HG02571 (cell line): ENCODE data around the gene FGF3.

ENCODE experiments used
- ATAC-seq: cut with Tn5 transposase; IDR thresholded peaks from one replicate; pipeline ENCODE4 v1.9.1; 2021; ENCODE audit warnings: mild to moderate bottlenecking, moderate library complexity; ENCODE audit not compliant: unreplicated experiment

FGF3 gene

DNA sequence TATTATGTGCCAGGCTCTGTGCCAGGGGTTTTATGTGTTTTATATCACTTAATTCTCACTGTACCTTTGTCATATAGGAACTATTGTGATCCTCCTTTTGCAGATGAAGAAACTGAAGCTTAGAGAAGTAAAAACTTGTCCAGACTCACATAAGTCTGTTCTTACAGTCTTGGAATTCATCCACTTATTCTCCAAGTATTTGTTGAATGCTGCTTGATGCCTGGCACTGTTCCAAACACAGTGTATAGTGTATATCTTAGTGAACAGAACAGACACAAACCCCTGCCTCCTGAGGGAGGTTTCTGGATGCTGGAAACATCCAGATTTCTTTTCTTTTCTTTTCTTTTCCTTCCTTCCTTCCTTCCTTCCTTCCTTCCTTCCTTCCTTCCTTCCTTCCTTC, 29.0 kb upstream of the FGF3 start:
- no peak for ATAC-seq

DNA sequence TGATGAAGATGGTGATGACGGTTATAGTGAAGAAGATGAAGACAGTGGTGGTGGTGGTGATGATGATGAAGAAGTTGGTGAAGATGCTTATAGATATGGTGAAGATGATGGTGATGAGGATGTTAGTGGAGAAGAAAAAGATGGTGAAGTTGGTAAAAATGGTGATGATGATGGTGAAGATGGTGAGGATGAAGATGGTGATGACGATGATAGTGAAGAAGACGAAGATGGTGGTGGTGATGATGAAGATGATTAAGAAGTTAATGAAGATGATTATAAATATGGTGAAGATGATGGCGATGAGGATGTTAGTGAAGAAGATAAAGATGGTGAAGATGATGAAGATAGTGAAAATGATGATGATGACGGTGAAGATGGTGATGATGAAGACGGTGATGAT, 25.2 kb upstream of the FGF3 start:
- ATAC-seq: no peak

DNA sequence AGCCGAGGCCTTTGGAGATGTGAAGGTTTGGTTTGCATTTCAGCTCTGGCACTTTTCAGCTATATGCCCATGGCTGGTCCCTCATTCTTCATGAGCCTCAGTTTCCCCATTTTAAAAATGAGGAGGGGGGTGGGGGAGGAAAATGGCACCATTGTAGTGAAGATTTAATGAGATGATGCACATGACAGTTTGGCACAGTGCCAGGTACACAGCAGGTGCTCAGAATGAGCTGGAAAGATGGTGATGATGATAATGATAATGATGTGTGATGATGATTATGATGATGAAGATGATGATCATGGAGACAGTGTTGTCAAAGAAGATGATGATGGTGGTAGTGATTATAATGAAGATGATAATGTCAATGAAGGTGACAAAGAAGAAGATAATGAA, 24.3 kb upstream of the FGF3 start:
- no peak for ATAC-seq

DNA sequence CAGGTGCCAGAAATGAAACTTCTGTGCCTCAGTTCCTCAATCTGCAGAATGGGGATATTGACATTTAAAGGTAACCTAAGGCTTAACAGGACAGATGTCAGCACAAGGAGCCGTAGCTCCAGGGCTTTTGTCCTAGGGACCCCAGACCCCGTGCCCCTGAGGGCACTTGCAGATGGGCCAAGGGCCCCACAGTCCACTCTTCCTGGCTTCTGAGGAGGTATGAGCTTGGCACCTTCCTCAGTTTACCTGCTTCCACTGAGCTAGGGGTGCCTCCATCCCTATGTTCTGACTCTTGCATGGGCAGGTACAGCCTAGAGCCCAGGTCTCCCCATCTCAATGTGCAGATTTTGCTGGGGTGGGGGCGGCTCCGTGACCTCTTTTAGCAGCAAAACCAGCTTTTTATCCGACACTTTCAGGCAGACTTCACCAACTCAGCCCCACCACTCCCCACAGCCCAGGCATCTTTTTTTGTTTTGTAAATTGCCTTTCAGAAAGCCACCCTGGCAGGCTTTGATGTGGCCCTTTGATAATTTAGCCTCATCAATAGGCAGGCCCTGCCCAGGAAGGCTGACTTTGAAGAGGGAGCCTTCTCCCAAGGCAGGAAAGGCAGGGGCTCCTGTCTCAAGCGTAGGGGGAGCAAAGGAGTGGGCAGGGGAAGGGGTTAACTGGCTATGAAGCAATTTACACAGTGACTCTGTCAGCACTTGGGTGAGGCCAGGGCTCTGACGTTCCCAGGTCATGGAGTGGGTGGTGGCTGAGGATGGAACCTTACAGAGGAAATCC, 23.7 kb upstream of the FGF3 start:
- ATAC-seq: no peak

DNA sequence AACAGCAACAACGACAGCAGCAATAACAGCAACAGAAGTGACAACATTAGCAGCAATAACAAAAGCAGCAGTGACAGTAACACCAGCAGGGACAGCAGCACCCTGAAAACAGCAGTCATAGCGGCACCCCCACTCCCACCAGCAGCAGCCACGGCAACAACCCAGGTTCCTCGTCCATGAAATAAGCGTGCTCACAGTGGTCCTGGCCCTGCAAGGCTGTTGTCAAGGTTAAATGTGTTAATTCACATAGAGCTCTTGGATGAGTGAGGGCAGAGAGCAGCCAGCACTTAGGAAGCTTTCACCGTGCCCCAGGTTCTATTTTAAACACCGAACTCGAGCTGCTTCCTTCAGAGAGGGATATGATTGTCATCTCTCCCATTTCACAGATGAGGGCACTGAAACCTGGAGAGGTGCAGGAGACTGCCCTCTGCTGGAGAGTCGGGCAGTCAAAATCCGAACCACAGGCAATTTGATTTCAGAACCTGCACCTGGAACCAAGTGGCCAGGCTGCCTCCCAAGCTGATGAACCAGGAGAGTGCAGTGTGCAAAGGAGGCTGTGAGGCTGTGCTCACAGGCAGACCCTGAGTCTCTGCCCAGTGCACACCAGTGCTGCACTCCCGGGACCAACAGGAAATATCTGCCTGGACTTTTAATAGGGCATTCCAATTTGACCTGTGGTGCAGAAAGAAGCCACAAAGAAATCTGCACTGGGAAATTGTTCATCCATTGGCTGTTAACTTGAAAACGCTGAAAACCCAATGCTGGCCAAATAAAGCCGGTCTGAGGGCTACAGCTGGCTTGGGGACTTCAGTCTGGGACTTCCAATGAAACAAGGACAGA, 22.9 kb upstream of the FGF3 start:
- ATAC-seq: no peak

DNA sequence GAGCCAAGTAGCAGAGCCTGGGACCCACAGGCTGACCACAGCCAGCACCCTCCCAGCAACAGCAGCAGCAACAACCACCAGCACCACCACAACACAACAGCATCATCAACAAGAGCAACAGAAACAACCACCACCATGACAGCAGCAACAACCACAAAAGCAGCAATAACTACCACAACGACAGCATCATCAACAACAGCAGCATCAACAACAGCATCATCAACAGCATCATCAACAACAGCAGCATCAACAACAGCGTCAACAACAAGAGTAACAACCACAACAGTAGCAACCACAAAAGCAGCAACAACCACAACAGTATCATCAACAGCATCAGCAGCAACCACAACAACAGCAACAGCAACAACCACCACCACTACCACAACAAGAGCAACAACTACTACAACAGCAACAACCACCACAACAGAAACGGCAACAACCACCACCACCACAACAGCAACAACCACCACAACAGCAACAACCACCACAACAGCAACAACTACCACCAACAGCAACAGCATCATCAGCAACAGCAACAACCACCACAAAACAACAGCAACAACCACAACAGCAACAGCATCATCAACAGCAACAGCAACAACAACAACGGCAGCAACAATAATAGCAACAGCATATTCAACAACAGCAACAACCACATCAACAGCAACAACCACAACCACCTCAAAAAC, 22.1 kb upstream of the FGF3 start:
- no peak for ATAC-seq

DNA sequence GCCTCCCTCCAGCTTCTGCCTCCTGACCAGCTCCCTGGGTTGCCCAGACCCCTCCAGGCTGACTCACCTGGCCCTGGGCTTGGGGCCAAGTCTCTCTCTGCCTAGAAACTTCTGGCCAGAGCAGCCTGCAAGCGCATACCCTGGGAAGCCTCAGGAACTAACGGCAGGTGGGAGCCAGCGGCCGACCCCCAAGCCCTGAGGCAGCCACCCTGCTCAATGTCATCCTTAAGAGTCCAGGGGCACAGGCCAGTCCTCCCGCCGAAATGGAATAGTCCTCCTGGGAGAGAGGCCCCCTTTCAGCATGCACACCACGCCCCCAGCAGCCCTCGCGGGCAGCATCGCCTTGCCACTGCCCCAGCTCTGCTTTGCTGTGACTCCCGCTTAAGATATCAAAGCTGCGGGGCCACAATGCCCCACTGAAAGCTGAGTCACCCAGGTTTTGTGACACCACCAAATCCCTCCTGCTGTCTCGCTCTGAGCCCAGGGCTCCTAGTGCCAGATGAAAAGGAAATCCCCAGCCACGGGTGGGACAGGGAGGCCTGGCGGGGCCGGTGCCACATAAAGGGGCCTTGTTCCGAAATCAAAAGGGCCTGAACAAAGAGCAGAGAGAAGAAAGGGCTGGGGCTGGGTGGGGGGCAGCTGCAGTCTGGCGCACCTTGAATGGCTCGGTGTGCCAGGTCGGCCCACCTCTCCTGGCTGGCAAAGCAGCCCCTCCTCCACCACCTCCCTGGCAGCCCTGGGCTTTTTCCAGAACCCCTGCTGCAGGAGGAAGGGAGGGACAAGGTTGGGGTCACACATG, 21.4 kb upstream of the FGF3 start:
- no peak for ATAC-seq

DNA sequence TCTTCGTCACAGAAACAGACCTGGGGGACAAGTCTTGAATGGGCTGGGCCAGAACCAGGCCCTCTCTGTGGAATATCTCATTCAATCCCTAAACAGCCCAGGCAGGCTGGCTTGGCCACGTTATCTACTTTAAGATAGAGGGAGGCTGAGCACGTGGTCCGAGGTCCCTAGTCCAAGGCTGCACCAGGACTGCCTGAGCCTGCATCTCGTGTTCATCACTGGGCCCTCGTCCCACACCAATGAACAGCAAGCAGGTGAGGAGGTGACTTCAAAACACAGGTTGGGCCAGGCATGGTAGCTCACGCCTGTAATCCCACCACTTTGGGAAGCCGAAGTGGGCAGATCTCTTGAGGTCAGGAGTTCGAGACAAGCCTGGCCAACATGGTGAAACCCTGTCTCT, 20.3 kb upstream of the FGF3 start:
- ATAC-seq: no peak

DNA sequence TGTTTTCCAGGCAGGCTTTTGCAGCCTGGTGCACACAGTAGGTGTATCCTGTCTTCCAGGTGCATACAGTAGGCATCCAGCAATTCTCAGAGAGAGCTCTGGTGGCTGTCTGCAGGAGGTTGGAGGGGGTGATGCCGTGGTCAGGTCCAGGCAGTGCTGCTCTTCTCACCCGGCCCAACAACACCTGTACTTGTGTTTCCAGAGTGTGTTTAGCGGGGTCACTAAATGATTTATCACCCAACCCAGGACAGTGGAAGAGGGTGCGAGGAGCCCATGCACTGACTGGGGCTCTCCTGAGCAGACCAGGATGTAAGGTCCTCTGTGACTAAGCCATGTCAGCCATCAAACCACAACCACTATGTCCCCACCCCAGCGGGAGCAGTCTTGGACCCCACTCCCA, 18.6 kb upstream of the FGF3 start:
- no peak for ATAC-seq

DNA sequence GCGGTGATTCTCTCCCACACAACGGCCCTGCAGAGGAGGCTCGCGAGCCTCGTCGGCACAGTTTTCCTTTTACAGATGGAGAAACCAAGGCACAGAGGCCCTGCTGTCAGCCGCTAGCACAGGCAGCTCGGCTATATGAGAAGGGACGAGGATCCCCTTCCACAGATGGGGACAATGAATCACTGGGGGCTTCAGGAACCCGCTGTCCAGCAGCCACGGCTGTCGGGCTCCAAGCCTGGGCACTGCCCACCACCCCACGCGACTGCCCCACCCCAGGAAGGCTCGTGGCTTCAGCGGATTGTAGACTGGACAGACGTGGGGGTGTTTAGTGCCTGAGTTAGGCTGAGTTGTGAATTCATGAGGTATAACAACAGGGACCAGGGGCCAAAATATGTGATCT, 17.2 kb upstream of the FGF3 start:
- ATAC-seq: no peak

DNA sequence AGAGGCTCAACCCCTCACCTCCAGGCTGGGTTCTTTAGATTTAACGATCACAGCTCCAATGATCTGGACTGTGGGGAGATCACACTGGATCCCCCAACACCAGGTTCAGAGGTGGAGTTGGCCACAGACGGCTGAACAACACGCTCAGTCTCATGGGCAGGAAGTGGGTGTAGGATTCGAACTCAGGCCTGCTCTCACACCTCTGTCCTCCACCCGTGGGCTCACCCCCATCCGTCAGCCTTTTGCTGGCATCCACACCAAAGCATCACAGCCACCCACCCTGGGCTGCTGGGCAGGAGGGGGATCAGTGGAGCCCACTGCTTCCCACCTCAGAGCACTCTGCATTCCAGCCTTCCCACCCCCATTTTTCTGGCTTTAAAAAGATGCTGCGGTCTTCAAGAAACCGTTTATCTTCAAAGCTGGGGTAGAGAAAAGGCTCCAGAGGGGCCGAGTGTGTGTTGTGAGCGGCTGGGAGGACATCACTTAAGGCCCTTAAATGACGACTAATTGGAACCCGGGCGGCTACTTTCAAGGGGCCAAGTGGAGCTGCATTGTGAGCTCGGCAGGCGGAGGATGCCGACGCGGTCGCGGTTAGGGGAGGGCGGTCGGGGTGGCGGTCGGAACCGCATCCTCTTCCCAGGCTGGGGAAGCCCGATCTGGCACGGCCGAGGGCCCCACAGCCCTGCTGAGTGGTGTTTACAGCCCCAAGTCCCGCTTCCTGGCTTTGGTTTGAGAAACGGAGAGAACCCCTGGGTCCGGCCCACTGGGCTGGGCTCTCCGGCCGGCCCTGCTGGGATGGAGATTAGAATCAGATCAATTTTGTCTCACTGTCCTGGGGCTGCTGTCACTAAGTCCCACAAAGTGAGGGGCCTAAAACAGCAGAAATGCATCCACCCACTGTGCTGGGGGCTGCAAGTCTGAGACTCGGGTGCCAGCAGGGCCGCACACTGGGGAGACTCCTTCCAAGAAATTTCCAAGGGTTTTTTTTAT, 15.9 kb upstream of the FGF3 start:
- no peak for ATAC-seq

DNA sequence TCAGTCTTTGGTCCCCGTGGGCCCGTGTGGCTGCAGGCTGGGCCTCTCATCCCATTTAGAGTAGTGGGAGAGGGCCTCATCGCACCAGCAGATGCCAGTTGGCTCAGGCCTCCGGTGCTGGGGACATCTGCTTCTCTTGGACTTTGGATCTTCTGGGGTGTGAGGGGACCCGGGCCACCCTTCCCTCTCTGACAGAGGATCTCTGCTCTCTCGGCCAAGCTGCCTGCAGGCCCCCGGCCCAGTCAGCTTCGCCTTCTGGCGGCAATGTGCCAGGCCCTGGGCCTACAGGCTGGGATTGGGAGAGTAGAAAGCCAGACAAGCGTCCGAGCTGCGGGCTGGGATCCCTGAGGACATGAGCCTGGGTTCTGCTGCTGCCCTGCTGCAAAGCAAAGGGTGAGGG, 15.0 kb upstream of the FGF3 start:
- no peak for ATAC-seq

DNA sequence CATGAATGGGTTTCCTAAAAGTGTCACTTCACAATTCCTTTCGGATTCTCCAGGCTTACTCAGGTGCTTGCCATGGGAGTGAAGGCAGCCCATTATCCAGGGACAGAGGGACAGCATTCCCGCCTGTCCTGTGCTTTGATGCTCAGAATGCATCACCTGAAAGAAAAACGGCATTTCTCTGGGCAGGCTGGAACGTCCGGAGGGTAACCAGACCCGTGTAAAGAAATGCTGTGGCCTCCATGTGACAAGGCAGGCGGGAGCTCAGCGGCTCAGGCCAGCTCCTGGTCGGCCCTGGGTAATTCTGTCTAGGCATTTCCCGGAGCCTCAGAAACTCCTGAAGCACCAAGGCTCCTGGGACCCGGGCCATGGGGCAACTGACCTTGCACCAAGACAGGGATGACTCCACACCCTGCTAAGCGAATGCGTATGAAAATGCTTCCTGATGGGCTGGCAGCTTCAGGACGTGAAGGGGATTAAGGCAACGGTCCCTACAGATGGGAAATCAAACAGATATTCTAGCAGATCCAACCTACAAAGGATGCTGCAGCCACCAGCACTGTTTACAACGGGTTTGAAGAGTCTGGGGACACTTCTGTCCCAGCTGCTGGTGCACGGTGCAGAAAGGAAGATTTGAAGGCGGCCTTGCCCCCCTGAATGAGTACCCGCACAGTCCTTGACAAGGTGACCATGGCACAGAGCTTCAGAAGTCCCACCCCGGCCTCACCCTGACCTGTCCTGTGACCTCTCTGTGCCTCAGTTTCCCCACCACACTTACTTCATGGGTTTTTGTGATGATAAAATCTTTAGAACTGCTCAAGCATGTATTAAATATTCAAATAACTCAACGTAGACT, 13.6 kb upstream of the FGF3 start:
- ATAC-seq: no peak

DNA sequence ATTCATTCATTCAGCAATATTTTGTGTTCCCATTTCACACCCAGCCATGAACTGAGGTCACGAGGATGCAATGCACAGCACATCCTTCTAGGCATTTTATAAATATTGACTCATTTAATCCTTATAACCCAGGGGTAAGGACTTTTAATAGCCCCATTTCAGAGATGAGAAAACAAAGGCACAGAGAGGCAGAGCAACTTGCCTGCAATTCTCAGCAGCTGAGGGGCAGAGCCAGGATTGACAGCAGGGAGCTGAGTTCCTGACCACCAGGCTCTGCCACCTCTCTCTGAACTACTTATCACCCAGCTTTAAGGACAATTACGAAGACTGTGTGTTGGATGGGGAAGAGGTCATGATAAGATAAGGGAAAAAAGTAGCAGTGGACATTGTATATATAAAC, 12.8 kb upstream of the FGF3 start:
- ATAC-seq: no peak

DNA sequence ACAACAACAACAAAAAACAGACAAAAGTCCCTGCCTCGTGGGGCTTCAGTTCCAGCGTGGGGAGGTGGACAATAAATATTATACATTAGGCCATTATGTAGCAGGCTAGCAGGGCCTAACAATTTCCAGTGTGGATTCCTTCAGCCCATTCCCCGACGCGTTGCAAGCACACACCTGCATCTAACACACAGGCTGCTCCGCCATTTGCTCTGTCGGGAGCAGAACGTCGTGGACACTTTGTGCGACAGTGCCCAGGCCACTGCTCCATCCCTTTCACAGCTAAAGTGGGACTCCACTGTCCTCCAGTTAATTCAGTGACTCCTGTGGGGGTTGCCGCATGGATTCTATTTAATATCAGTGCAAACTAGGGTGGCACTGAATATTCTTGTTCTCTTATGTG, 10.9 kb upstream of the FGF3 start:
- ATAC-seq: no peak

DNA sequence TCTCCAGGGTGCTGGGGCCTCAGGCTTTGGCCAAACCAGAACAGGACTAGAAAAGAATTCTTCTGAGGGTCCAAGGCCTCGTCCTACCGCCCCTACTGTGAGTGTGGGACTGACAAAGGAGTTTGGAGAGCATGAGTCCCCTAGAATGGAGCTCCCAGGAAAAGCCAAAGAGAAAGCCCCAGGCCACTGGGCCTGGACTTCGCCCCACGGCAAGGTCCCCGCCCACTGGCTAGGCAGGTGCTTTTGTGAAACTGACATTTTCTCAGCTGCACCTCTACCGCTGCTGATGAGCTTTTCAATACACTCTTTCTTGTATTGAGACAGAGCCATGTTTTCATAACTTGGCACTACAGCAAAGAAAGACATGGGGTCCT, 9.7 kb upstream of the FGF3 start:
- ATAC-seq: no peak

DNA sequence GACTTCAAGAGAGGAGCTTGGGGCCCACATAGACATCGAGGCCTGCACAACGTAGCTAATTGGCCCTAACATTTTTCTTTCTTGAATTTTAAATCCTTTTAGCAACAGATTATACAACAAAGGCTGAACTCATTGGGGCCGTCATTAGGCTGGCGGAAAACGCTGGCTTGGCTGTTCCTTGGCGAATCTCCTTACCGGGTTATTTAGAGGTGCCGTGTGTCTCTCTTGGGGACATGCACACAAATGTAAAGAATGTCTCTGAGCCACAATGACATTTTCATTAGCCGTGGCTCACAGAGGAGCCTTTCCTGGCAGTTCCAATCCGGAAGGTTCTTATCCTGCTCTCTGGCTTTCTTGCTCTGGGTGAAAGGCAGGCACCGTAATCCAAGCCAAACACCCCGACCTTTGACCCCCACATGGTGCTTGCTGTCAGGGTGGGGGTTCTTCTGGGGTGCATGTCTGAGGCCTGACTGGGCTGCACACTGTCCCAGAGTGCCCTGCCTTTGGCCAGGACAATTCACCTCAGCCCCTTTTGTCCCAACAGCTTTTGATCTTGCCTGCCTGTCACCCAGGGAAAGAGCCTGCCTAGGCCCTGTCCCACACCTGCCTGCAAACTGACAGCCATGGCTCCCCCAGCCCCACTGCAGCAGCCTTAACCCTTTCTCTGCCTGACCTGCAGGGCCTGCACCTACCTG, 9.2 kb upstream of the FGF3 start:
- no peak for ATAC-seq

DNA sequence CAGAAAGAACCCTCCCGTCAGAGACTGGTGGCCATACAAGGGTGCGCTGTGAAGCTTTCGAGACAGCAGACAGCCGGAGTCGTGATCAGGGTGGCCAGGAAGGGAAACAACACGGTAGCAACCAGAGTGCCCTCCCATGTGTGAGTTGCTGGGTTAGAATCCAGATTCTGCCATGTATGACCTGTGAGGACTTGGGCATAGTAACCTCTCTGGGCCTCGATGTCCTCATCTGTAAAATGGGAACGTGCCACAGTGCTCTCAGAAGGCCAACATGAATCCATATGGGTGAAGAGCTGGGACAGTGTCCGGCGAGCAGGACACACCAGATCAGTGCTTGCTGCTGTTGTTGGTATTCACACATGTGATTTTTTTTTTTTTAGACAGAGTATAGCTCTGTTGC, 7.6 kb upstream of the FGF3 start:
- no peak for ATAC-seq
